AG10803 (cell line): ENCODE measurements around the gene SLC40A1.

Source experiments
- DNase-seq: peaks from one replicate; pipeline ENCODE4 v3.0.0; 2010; ENCODE audit warnings: low read depth
- H3K4me3 ChIP-seq: 2 replicates; pipeline ENCODE4 v1.5.1; 2011; ENCODE audit warnings: mild to moderate bottlenecking, low read length, control low read depth
- TF ChIP-seq, protein P1 (sequence below): conservative IDR thresholded peaks from 2 replicates; pipeline ENCODE4 v1.5.1; 2011; ENCODE audit warnings: mild to moderate bottlenecking, low read length, control low read depth, inconsistent platforms

SLC40A1 gene

DNA sequence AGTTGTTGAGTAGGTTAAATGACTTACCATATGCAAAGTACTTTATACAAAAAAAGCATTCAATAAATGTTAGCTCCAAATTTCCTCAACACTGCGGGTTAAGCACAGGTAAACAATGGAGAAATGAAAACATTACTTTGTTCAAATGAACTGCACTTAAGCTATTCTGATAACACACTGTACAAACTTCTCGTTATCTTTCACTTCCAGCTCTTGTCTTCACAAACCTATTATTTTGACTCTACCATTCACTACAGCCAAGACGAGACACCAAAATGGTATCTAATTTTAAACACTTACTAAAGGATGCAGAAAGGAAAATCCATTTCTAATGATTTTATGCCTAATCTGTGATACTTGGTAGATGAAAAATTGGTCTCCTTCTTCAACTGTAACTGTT lies 43.8 kb downstream of the SLC40A1 start:
- TF ChIP-seq, protein P1, sequence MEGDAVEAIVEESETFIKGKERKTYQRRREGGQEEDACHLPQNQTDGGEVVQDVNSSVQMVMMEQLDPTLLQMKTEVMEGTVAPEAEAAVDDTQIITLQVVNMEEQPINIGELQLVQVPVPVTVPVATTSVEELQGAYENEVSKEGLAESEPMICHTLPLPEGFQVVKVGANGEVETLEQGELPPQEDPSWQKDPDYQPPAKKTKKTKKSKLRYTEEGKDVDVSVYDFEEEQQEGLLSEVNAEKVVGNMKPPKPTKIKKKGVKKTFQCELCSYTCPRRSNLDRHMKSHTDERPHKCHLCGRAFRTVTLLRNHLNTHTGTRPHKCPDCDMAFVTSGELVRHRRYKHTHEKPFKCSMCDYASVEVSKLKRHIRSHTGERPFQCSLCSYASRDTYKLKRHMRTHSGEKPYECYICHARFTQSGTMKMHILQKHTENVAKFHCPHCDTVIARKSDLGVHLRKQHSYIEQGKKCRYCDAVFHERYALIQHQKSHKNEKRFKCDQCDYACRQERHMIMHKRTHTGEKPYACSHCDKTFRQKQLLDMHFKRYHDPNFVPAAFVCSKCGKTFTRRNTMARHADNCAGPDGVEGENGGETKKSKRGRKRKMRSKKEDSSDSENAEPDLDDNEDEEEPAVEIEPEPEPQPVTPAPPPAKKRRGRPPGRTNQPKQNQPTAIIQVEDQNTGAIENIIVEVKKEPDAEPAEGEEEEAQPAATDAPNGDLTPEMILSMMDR = no peak
- DNase-seq = no peak
- no peak overlapping the region for H3K4me3 ChIP-seq

GRCh38 chr2:189534854-189535832 lies 45.4 kb downstream of the SLC40A1 start:
- H3K4me3 ChIP-seq = no peak overlapping the region
- DNase-seq = peak; percentile 82
- TF ChIP-seq, protein P1 = no peak

DNA sequence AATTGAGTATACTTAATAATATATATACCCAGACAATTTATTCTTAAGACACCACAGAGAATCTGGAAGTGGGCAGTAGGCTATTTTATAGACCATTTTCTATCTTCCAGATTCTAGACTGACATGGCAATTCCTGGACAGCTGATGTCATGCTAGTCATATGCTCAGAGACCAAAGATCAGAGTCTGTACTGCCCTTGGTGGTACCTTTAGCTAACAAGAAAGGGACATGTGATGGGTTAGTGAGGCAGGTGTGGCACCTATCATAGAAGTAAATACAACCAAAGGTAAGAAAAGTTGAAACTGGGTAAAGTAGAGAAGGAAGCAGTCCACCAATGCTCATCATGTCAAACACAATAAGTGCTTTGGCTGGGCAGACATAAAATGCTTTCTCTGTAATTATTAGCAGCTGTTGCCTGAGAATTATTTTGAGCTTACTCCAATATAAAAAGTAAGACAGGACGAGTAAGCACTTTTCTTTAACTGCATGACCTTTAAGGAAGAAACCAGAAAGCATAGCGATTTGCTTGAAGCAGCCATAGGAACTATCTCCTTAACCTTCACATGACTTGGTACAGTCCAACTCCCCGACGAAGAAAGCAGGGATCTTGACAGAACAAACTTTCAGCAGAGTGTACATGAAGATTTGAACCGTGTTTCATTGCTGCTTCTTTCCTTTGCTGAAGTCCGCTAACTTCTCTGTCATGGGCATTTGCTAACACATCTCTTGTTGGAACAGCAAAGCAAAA lies 47.1 kb downstream of the SLC40A1 start:
- H3K4me3 ChIP-seq = no peak overlapping the region
- TF ChIP-seq, protein P1 = no peak
- DNase-seq = peak; percentile 45

GRCh38 chr2:189530965-189531637 lies 49.5 kb downstream of the SLC40A1 start:
- TF ChIP-seq, protein P1 = no peak
- DNase-seq = no peak
- no peak overlapping the region for H3K4me3 ChIP-seq

- no peak overlapping the region for H3K4me3 ChIP-seq
- TF ChIP-seq, protein P1 = no peak
- DNase-seq = no peak
Observed at GRCh38 chr2:189528617-189529016, 52.0 kb downstream of the SLC40A1 start.

DNA sequence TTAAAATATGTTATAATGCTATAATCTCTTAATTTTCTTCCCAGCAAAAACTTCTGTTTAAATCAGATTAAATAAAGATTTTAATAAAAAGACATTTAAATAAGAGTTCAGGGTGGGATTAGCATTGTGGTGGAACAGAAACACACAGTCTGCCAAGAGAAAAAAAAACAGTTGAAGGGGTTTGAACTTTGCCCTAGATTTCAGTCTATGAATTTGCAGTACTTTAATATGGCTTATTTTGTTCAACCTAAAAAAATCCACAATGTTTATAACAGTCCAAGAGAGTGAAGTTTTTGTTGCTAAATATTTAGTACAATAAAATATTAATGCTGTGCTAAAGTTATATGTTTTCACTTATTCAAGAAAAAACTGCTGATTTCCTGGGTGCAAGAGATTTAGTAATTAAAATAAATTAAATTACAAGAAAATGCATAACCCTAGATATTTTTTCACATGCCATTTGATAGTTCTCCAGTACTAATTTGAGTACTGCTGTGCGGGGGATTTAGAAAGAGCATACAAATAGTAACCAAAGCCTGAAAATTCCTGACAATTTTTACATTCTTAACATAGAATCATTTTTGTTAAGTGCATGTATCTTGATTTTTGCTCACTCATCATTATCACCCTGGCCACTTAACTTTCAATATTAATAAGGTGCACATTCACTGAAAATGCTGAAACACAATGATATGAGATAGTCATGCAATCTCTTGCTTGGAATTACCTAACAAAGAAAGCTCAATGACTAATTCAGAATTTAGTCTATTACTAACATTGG lies 52.6 kb downstream of the SLC40A1 start:
- no peak overlapping the region for H3K4me3 ChIP-seq
- TF ChIP-seq, protein P1 = no peak
- no peak for DNase-seq
